HUDEP-2 (cell line): Measurements from ENCODE around the gene CEACAM7.
"Not testable (repeated sequence)": the region's sequence is repeated elsewhere in the genome, so short reads cannot be mapped to it uniquely, and the experiment has no call there.

Experiments used
- DNase-seq, 76 experiments: peaks; one replicate each; lab custom pipeline; 2025; ENCODE audit not compliant: unreplicated experiment in 76 of 76; lab: John Stamatoyannopoulos, UW

Gene CEACAM7

DNA sequence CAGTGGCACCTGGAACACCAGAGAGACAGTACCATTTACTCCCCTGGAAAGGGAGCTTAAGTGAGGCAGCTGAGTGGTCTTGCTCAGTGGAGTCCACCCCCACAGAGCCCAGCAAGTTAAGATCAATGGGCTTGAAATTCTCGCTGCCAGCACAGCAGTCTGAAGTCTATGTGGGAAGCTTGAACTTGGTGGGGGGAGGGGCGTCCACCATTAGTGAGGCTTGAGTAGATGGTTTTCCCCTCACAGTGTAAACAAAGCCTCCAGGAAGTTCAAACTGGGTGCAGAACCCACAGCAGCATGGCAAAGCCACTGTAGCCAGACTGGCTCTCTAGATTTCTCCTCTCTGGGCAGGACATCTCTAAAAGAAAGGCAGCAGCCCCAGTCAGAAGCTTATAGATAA is 30.9 kb downstream of the CEACAM7 start:
- DNase-seq: no peak

DNA sequence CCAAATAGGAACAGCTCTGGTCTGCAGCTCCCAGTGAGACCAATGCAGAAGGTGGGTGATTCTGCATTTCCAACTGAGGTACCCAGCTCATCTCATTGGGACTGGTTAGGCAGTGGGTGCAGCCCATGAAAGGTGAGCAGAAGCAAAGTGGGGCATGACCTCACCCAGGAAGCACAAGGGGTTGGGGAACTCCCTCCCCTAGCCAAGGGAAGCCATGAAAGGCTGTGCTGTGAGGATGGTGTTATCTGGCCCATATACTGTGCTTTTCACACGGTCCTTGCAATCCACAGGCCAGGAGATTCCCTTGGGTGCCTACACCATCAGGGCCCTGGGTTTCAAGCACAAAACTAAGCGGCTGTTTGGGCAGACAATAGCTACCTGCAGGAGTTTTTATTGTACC is 31.3 kb downstream of the CEACAM7 start:
- DNase-seq: not testable (repeated sequence)

DNA sequence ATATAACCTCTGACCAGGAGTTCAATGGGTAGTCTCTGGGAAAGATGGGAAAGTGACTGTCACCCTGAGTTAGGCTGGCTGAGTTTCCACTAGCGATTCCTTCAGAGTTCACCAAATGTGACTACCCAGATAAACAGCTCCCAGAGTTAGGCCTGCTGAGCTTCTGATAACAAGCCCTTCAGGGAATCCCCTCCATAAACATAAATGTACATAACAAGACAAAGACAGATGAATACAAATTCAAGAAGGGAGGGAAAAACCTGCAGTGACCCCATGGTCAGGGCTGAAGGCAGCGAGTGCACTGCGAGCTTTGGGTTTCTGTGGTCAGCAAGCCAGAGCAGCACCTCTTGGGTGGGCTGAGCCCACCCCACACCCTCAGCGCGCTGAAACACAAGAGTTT is 35.8 kb downstream of the CEACAM7 start:
- no peak for DNase-seq

DNA sequence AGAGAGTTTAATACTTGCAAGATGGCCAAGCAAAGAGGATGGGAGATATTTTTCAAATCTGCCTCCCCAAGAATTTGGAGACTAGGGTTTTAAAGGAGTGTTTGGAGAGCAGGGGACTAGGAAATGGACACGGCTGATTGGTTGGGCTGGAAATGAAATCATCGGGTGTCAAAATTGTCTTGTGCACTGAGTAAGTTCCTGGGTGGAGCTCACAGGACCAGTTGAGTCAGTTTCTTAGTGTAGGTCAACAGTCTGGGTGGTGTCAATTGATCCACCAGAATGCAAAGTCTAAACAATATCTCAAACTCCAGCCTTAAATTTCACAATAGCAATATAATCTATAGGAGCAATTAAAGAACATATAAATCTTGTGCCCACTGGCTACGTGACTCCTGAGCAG is 38.2 kb downstream of the CEACAM7 start:
- no peak for DNase-seq

DNA sequence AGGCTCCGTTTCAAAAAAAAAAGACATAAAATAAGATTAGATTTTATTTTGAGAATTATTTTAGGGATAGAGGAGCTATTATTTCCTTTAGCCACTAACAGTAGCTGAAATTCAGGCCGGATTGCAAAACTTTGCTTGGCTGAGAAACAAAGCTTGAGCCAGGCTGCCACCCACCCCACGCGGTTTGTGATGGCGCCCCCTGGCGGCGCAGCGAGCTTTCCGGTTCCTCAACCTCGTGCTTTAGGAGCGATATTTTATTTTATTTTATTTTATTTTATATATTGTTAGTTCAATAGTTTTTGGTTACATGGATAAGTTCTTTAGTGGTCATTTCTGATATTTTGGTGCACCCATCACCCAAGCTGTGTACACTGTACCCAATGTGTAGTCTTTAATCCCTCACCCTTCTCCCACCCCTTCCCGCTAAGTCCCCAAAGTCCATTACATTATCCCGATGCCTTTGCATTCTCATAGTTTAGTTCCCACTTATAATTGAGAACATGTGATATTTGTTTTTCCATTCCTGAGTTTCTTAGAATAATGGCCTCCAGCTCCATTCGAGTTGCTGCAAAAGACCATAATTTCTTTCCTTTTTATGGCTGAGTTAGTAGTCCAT is 41.4 kb downstream of the CEACAM7 start:
- DNase-seq: peak in 9 of 76 experiments; percentile 4 to 28 (median 19)

DNA sequence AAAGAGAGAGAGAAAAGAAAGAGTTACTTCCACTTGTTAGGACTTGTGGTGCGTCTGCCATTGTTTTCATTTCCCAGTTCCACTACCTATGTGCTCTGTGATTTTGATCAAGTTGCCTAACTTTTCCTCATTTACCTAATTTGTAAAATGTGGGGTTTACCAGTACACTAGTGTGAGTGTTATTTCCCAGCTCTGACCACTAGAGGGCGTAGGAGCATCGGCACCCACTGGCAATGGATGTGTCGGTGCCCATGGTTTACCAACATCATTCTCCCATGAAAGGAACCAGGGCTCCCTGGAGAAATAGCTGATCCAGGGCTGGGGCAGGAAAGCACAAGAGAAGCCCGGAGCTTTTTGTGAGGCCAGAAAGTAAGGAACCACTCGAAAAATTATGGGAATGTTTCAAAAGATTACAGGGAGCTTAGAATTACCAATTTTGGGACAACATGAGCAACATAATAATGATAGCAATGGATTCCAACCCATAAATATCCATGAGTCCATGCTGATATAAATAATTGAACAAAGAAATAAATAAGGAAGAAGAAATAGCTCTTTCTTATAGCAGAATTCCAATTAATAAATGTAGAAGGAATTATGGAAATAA is 46.1 kb downstream of the CEACAM7 start:
- peak in 52 of 76 experiments; percentile 11 to 74 (median 38) for DNase-seq

DNA sequence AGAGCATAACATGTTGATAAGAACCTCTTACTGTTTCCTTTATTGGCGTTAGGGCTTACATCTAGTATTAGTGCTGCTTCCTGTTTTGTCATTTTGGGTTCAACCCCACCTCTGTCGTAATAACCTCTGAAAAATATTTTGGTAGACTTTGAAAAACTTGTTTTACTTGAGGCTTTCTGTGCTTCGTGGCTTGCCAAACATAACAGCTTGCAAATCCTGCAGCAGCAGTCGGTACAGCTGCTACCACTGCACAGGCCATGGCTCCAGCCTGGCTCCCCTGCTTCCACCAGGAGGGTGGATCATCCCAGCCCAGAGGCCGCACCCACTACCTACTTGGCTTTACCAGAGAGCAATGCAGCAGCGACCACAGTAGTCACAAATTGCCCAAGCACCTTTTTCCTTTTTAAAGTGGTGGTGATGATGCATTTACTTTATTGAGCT is 49.4 kb downstream of the CEACAM7 start:
- DNase-seq: no peak

DNA sequence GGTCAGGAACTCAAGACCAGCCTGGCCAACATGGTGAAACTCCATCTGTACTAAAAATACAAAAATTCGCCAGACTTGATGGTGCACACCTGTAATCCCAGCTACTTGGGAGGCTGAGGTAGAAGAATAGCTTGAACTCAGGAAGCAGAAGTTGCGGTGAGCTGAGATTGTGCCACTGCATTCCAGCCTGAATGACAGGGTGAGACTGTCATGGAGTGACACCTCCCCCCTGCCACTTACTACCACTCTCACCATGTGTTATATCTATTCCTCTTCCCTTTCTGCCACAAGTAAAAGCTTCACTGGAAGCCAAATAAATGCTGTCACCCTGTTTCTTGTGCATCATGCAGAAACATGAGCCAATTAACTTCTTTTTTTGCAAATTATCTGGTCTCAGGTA is 50.6 kb downstream of the CEACAM7 start:
- DNase-seq: no peak

DNA sequence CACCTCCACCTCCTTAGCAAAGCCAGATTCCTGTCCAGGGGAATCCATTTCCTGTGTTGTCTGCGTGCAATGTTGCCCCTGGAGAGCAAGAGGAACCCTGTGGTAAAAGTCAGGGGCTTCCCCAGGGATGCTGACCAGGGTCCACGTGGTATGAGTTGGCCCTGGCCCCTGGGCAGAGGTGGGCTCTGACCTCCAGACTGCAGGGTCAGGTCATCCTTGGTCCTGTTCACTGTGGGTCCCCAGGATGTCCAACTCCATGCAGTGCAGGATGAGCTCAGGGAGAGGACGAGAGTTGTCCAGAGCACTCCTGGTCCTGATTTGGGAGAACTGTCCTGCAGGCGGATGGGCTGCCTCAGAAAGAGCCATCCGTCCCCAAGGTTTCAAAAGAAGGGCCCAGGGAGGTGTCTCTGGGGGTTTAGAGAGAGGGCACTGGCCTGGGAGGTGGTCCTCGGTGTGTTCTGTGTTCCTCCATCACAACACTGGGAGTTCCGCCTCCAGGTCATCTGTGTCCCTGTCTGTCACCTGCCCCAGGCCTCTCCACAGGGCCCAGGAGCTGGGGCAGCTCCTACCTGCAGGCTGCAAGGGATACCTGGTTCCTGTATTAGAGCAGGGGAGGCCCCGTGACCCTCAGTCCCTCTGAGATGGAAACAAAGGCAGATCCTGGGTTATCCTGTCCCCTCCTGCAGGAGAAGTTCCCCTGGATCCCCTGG is 59.9 kb downstream of the CEACAM7 start:
- no peak for DNase-seq

DNA sequence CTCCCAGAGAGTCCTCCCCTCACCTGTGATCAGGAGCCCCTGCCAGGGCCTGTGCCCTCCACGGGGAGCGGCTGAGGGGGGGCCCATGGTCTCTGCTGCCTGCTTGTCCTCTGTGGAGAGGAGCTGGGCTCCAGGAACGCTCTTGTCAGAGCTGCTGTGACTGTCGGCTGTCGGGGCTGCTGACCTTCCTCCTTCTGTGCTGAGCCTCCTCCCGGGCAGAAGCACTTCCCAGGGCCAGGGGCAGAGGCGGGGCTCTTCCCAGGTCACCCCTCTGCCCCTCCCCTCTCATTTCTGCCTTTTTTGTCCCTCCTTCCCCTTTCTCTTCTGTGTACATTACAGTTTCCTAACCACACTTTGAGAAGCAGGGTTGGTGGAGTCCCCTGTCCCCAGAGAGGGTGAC is 61.2 kb downstream of the CEACAM7 start, which contains the start of gene CEACAM4:
Gene CEACAM4 (minus strand): TSS at position 198 of the 400 bp plus-strand sequence. CDS start 111 bp downstream, at position 87.
- DNase-seq: no peak

DNA sequence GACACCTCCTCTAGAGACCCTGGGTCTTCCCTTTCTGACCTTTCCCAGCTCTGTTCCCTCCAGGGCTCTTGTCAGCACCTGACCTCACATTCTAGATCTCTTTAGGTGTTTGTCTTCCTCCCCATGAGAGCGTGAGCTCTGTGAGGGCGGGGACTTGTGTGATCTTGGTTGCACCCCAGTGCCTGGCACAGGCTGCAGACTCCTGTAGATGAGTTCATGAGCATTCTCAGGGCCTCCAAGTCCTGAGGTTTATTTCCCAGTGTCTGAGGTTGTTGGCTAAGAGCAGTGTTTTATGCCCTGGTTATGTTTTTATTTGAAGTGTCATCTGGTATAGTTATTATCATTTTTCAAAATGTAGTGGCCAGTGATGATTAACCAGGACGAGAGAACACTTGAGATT is 61.8 kb downstream of the CEACAM7 start:
- DNase-seq: no peak

DNA sequence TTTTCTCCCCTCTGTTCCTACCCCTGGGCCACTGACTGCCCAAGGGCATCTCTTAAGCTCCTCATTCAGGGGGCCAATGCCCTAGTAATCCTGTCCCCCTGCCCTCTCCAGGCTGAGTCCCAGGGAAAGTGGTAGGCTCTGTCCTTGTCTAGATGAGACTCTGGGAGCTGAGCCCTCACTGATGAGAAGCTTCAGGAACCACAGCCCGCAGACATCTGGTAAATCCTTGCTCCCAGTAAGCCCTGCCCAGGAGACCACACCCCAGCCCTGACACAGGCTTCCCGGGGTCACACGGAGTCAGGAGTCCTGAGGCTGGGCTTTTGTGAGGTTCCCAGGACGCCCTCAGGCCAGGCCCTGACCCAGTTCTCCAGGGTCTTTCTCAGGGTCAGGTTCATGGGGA is 63.1 kb downstream of the CEACAM7 start:
- no peak for DNase-seq

DNA sequence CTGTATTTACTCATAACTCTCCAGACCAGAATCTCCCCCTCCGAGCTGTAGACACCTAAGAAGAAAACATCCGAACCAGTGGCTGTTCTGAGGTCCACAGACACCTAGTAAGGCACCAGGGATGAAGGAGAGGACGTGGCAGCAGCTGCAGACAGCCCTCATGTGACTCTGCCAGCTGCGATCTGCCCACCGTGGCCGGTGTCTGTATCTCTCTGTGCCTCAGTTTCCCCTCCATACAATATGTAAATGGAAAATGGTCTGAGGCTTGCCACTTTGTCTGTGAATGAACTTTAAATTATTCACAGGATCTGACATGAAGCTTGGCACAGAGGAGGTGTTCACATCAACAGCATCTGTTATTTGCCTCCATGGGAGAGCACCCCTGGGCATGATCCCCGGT is 63.6 kb downstream of the CEACAM7 start:
- no peak for DNase-seq

DNA sequence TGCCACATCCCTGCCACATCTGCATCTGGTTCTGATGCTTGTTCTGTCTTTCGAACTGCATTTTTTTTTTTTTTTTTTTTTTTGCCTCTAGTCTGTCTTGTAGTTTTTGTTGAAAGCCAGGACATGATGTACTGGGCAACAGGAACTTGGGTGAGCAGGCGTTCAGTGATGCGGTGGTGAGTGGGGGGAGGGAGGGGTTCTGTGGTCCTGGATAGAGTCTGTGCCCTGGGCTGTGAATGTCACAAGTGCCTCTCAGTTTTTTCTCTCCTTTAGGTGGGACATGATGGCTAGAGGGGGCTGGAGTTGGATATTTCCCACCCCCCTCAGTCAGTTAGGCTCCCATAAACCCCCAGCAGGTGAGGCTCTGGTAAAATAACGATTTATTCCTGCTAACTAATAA is 64.7 kb downstream of the CEACAM7 start:
- no peak for DNase-seq
